ENCODE data around the gene LCE3E.
"Not testable (repeated sequence)": the region's sequence is repeated elsewhere in the genome, so short reads cannot be mapped to it uniquely, and the experiment has no call there.

The LCE3E gene

DNA sequence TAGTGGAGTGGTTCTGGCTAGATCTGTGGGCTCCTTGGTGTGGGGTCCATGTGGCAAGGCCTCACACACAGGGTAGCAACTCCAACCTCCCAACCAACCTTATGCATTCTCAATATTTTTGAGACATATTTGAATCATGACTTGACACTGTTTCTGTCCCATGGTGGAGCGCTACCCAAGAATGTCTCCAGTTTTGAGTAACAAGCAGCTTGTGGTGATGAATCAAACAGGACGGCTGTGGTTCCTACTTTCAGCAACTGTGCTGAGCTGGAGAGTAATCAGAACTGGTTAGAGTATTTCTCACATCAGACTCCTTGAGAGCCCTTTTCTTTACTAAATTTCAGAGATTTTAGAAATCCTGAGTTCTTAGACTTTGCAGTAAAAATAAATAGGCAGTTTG lies 10.6 kb upstream of the LCE3E start:
- no peak overlapping the region for H3K27ac ChIP-seq
- ChIA-PET POLR2A (ENCODE audit: low non-redundant PET) (no interaction called here), CTCF (no interaction called here)
- DNase-seq (ENCODE audit: low spot score) = no peak
- TF ChIP-seq, protein P1, sequence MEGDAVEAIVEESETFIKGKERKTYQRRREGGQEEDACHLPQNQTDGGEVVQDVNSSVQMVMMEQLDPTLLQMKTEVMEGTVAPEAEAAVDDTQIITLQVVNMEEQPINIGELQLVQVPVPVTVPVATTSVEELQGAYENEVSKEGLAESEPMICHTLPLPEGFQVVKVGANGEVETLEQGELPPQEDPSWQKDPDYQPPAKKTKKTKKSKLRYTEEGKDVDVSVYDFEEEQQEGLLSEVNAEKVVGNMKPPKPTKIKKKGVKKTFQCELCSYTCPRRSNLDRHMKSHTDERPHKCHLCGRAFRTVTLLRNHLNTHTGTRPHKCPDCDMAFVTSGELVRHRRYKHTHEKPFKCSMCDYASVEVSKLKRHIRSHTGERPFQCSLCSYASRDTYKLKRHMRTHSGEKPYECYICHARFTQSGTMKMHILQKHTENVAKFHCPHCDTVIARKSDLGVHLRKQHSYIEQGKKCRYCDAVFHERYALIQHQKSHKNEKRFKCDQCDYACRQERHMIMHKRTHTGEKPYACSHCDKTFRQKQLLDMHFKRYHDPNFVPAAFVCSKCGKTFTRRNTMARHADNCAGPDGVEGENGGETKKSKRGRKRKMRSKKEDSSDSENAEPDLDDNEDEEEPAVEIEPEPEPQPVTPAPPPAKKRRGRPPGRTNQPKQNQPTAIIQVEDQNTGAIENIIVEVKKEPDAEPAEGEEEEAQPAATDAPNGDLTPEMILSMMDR (conservative IDR thresholded peaks at IDR 0.05; ENCODE audit: low read depth) = no peak

DNA sequence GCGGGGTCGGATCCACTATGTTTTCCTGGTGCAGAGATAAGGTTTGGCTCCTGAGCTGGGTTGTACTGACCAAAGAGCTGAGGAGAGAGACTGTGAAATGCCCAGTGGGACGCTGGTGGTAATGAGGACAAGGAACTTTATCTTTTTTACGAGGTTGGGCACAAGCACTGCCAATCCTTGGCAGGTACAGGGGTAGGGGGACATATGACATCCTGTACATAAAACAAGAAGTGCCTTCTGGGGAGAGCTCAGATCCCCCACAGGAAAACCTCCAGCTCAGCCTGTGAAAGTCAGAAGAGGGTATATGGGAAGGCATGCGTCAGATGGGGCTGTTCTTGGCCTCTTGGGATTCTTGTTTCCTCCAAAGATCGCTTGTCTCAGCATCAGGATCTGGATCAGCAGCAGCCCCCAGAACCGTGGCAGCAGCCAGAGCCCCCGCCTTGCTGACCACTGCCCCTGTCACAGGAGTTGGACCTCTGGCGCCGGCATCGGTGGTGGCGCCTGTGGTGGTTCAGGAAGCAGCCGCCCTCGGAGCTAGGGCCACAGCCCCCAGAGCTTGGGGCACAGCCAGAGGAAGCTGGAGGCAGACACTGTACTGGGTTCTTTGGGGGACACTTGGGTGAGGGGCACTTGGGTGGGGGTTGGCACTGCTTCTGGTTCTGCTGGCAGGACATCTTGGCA lies 905 bp downstream of the LCE3E start:
- CTCF ChIA-PET = no interaction called here

DNA sequence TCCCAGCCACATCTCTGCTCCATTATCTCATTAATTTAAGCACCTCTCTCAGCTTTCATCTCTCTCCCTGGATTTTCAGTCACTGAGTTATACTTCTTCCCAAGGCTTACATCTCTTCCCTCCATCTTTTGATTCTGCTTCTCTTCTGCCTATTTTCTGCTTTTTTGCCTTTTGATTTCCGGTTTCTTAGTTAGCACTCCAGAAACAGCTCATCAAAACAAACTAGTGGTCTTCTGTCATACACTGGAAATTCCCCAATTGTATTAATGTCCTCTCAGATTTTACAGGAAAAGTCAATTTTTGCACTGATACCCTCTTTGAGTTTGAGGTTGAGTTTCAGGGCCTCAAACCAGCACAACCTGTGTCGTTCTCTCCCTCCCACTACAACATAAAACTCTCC lies 1.5 kb downstream of the LCE3E start:
- DNase-seq (ENCODE audit: low spot score) = no peak
- TF ChIP-seq, protein P1 (conservative IDR thresholded peaks at IDR 0.05; ENCODE audit: low read depth) = no peak
- CTCF ChIA-PET = no interaction called here
- H3K27ac ChIP-seq = no peak overlapping the region
- POLR2A ChIA-PET (ENCODE audit: low non-redundant PET) = no interaction called here

More for the DNA sequence above, 905 bp downstream of the LCE3E start:
- POLR2A ChIA-PET (ENCODE audit: low non-redundant PET) = no interaction called here
- no peak for DNase-seq (ENCODE audit: low spot score)
- no peak overlapping the region for H3K27ac ChIP-seq
- TF ChIP-seq, protein P1 (conservative IDR thresholded peaks at IDR 0.05; ENCODE audit: low read depth) = no peak

DNA sequence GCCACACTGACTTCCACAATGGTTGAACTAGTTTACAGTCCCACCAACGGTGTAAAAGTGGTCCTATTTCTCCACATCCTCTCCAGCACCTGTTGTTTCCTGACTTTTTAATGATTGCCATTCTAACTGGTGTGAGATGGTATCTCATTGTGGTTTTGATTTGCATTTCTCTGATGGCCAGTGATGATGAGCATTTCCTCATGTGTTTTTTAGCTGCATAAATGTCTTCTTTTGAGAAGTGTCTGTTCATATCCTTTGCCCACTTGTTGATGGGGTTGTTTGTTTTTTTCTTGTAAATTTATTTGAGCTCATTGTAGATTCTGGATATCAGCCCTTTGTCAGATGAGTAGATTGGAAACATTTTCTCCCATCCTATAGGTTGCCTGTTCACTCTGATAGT lies 18.2 kb downstream of the LCE3E start:
- DNase-seq (ENCODE audit: low spot score); CTCF ChIA-PET; H3K27ac ChIP-seq; POLR2A ChIA-PET (ENCODE audit: low non-redundant PET): not testable (repeated sequence)

DNA sequence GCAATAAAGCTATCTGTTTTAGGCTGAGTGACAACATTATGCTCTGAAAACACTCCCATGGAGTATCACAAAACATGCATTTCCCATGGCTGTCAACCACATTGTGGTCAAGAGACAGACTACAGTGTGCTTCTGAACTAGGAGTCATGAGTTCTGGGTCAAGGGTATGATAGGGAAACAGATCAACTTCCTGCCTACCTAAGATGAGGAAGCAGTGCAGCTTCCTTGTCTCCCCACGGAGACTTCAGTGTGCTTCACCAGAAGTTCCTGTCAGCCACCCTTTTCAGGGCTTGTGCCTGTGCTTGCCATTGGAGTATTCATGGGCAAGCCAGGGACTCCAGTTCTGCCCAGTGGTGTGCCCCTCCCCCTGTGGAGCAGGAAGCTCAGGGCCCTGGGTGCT lies 19.9 kb downstream of the LCE3E start:
- H3K27ac ChIP-seq = no peak overlapping the region
- DNase-seq (ENCODE audit: low spot score) = no peak
- TF ChIP-seq, protein P1 (conservative IDR thresholded peaks at IDR 0.05; ENCODE audit: low read depth) = no peak
- CTCF ChIA-PET = no interaction called here
- POLR2A ChIA-PET (ENCODE audit: low non-redundant PET) = no interaction called here

DNA sequence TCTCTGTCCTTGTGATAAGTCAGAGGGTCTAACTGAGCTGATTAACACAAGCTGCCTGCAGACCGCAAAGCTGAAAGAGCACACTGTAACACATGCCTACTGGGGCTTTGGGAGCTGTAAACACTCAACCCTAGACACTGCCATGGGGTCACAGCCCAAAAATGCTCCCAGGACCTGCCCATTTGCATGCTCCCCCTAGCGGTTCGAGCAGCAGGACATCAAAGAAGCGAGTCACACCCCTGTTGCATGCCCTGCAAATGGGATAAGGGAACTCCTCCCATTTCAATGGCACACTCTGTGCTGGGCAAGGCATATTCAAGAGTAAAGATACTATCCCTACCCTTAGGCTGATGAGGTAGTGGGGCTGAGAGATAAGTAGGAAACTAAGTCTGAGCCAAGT lies 22.8 kb downstream of the LCE3E start:
- ChIA-PET POLR2A (ENCODE audit: low non-redundant PET) (no interaction called here), CTCF (interaction anchor here (0.5 kb wide), 1 partner anchor 1182 kb away, joined by 3 read pairs; no protein-coding TSS in a partner anchor)
- no peak overlapping the region for H3K27ac ChIP-seq
- peak; percentile 32 for DNase-seq (ENCODE audit: low spot score)
- TF ChIP-seq, protein P1 (conservative IDR thresholded peaks at IDR 0.05; ENCODE audit: low read depth) = no peak; the same call in 1 of the 2 replicates

DNA sequence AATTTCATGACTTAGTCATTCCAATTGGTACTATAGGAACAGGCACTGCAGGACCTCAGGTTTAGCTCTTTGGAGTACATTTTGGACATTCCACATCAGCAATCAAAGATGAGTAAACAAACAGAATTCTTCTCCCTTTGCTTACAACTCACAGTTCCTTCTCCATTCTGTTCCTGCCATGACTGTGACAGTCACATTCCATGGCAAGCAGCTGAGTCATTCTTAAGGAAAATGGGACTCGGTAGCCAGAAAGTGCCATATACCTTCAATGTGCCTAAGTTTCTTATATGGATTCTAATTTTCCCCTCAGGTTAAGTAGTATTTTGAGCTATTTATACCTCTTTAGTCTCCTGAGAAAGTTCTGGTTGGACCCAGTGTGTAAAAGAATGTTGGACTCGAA lies 26.7 kb downstream of the LCE3E start:
- TF ChIP-seq, protein P1 (conservative IDR thresholded peaks at IDR 0.05; ENCODE audit: low read depth) = no peak
- ChIA-PET POLR2A (ENCODE audit: low non-redundant PET) (no interaction called here), CTCF (no interaction called here)
- no peak for DNase-seq (ENCODE audit: low spot score)
- no peak overlapping the region for H3K27ac ChIP-seq
